ENCODE measurements around the gene DDR2. TPM values are rescaled to one million over a fixed set of nuclear protein-coding genes. Genes with fewer than 3 reads are reported as not detected.

The DDR2 gene
- total RNA-seq, 1 experiment from 2014 or later = 0.77 TPM

GRCh38 chr1:162695687-162696086, 63.4 kb downstream of the DDR2 start:
- peak overlapping the region; percentile 23; the same call in 1 of the 2 replicates for H3K9ac ChIP-seq (ENCODE audit: low read length)
- H3K9me2 ChIP-seq (replicated peaks; ENCODE audit: low read length) = no peaks in the 10 kb centered on the region
- no peaks in the 10 kb centered on the region for H3K27me3 ChIP-seq (ENCODE audit: low read length)
- intact Hi-C loops (cut with micrococcal nuclease) = loop anchor here (1.0 to 10.0 kb wide), 4 partner anchors 15 to 198 kb away; partner anchors contain the start of genes HSD17B7 and UHMK1
- TF ChIP-seq EZH2phosphoT487 (IDR thresholded peaks at IDR 0.05; ENCODE audit: borderline replicate concordance, low read length) (no peak), CTCF (conservative IDR thresholded peaks at IDR 0.05; ENCODE audit: low read depth, low read length) (no peak), EZH2 (IDR thresholded peaks at IDR 0.05; ENCODE audit: low read length, unreplicated experiment) (no peak)
- peak overlapping the region; percentile 16; the same call in 1 of the 2 replicates for H3K4me3 ChIP-seq (ENCODE audit: low read length)
- ChIA-PET CTCF (interaction anchor here (0.6 to 1.1 kb wide), 2 partner anchors 15 to 45 kb away, joined by 3 to 4 read pairs; no protein-coding TSS in a partner anchor), POLR2A (ENCODE audit: unreplicated experiment) (no interaction called here)
- H3K79me2 ChIP-seq (ENCODE audit: low read length) = no peaks in the 10 kb centered on the region
- H3K4me2 ChIP-seq (ENCODE audit: low read length) = peak overlapping the region; percentile 81
- H3K9me3 ChIP-seq (ENCODE audit: low read length) = no peaks in the 10 kb centered on the region
- H3K36me3 ChIP-seq (ENCODE audit: low read depth, low read length) = no peaks in the 10 kb centered on the region
- H3F3A ChIP-seq (ENCODE audit: low read length, unreplicated experiment) = peaks cover 5% of the 10 kb centered on the region
- H2AFZ ChIP-seq (ENCODE audit: low read length) = no peak overlapping the region
- DNase-seq = no peak
- H3K27ac ChIP-seq (ENCODE audit: low read length) = peak overlapping the region; percentile 71
- peaks cover 42% of the 10 kb centered on the region for H3K4me1 ChIP-seq (ENCODE audit: insufficient read depth, low read length)
- H4K20me1 ChIP-seq (ENCODE audit: low read length) = no peaks in the 10 kb centered on the region
- BruUV-seq (replicated peaks) = no TSS peak
- ATAC-seq = no peak

GRCh38 chr1:162696286-162696862, 64.1 kb downstream of the DDR2 start:
- POLR2A ChIA-PET (ENCODE audit: unreplicated experiment) = interaction anchor here (0.6 to 0.7 kb wide), 2 partner anchors 63 to 101 kb away, joined by 4 to 9 read pairs; no protein-coding TSS in a partner anchor
- CTCF ChIA-PET = interaction anchor here (0.6 to 1.1 kb wide), 2 partner anchors 14 to 45 kb away, joined by 3 to 4 read pairs; no protein-coding TSS in a partner anchor
- Histone ChIP-seq H3K79me2 (ENCODE audit: low read length) (no peaks in the 10 kb centered on the region), H3K9ac (ENCODE audit: low read length) (peak overlapping the region; percentile 23), H3K27ac (ENCODE audit: low read length) (peak overlapping the region; percentile 71), H3K4me2 (ENCODE audit: low read length) (peak overlapping the region; percentile 81), H3K36me3 (ENCODE audit: low read depth, low read length) (no peaks in the 10 kb centered on the region), H3K4me3 (ENCODE audit: low read length) (peak overlapping the region; percentile 40; the same call in 1 of the 2 replicates), H3F3A (ENCODE audit: low read length, unreplicated experiment) (peaks cover 1% of the 10 kb centered on the region), H3K27me3 (ENCODE audit: low read length) (no peaks in the 10 kb centered on the region), H3K9me2 (replicated peaks; ENCODE audit: low read length) (no peaks in the 10 kb centered on the region), H4K20me1 (ENCODE audit: low read length) (no peaks in the 10 kb centered on the region), H3K4me1 (ENCODE audit: insufficient read depth, low read length) (peaks cover 36% of the 10 kb centered on the region), H2AFZ (ENCODE audit: low read length) (peak overlapping the region; percentile 73), H3K9me3 (ENCODE audit: low read length) (no peaks in the 10 kb centered on the region)
- intact Hi-C loops (cut with micrococcal nuclease) = loop anchor here (1.0 to 10.0 kb wide), 4 partner anchors 14 to 199 kb away; partner anchors contain the start of genes HSD17B7 and UHMK1
- ATAC-seq (peak; percentile 94), DNase-seq (peak; percentile 93)
- no TSS peak for BruUV-seq (replicated peaks)
- TF ChIP-seq EZH2phosphoT487 (IDR thresholded peaks at IDR 0.05; ENCODE audit: borderline replicate concordance, low read length) (no peak), CTCF (conservative IDR thresholded peaks at IDR 0.05; ENCODE audit: low read depth, low read length) (no peak), EZH2 (IDR thresholded peaks at IDR 0.05; ENCODE audit: low read length, unreplicated experiment) (no peak)

Data from PC-3 (cell line).